A673 (cell line): ENCODE results near the gene SPPL3. TPM values are rescaled to one million over a fixed set of nuclear protein-coding genes. Genes with fewer than 3 reads are reported as not detected.
A peak's percentile ranks its signal among the peaks of the same experiment; 100 is the strongest.

ENCODE experiments used
- BruUV-seq: library from RNA; stranded (reverse); fragments of 400-500 nt; replicated peaks from 2 replicates; lab custom pipeline; 2021; lab: Mats Ljungman, UMichigan
- CTCF ChIA-PET: fragments of 300-600 bp; sonication (Branson Sonifier 250); formaldehyde crosslinking; loops from one replicate; lab custom pipeline; 2022; ENCODE audit warnings: antibody characterized with exemption; lab: Charles Lee
- POLR2A ChIA-PET: fragments of 300-600 bp; sonication (Branson Sonifier 250); formaldehyde crosslinking; loops from one replicate; lab custom pipeline; 2022; ENCODE audit warnings: antibody characterized with exemption; ENCODE audit not compliant: low non-redundant PET; lab: Charles Lee
- DNase-seq: peaks from one replicate; pipeline ENCODE4 v3.0.0-alpha.2; 2015; ENCODE audit warnings: low spot score
- H3K27ac ChIP-seq: fragments of 200-600 bp; sonication (generic); 2 replicates; pipeline ENCODE4 v1.5.1; 2016; ENCODE audit warnings: mixed run types, low read depth, mild to moderate bottlenecking, mixed read lengths, antibody characterized with exemption, low read length; ENCODE audit not compliant: poor library complexity, severe bottlenecking
- H3K27me3 ChIP-seq: fragments of 200-600 bp; sonication (generic); replicated peaks from 2 replicates; pipeline ENCODE4 v1.6.1; 2017; ENCODE audit warnings: mixed run types, low read depth, mild to moderate bottlenecking, mixed read lengths, antibody characterized with exemption, low read length; ENCODE audit not compliant: insufficient read depth, poor library complexity
- H3K36me3 ChIP-seq: fragments of 200-600 bp; sonication (generic); 2 replicates; pipeline ENCODE4 v1.6.1; 2016; ENCODE audit warnings: mixed run types, mild to moderate bottlenecking, mixed read lengths, antibody characterized with exemption, low read length; ENCODE audit not compliant: insufficient read depth, poor library complexity, severe bottlenecking
- H3K4me1 ChIP-seq: fragments of 200-600 bp; sonication (generic); 2 replicates; pipeline ENCODE4 v1.6.1; 2017; ENCODE audit warnings: mixed run types, mild to moderate bottlenecking, mixed read lengths, antibody characterized with exemption, low read length; ENCODE audit not compliant: insufficient read depth, poor library complexity, severe bottlenecking
- H3K4me3 ChIP-seq: fragments of 200-600 bp; sonication (generic); 2 replicates; pipeline ENCODE4 v1.5.1; 2016; ENCODE audit warnings: low read depth, mixed run types, mild to moderate bottlenecking, mixed read lengths, low read length; ENCODE audit not compliant: poor library complexity, severe bottlenecking
- H3K9me3 ChIP-seq: fragments of 200-600 bp; sonication (generic); 2 replicates; pipeline ENCODE4 v1.6.1; 2016; ENCODE audit warnings: mixed run types, low read depth, mild to moderate bottlenecking, mixed read lengths, antibody characterized with exemption, low read length; ENCODE audit not compliant: poor library complexity, severe bottlenecking
- CTCF ChIP-seq: fragments of 300-800, 200-600 bp; sonication (generic); conservative IDR thresholded peaks from 2 replicates; pipeline ENCODE4 v1.5.1; 2017; ENCODE audit warnings: low read depth, mild to moderate bottlenecking, antibody characterized with exemption, low read length, moderate library complexity, mixed read lengths
- EZH2 ChIP-seq: fragments of 200-600 bp; sonication (generic); IDR thresholded peaks from 2 replicates; pipeline ENCODE4 v1.6.1; 2017; ENCODE audit warnings: borderline replicate concordance, low read depth, mild to moderate bottlenecking, mixed read lengths, antibody characterized with exemption, low read length; ENCODE audit not compliant: poor library complexity, severe bottlenecking
- intact Hi-C: fragments of 100-400 bp; cut with micrococcal nuclease; formaldehyde crosslinking; loops from one replicate; pipeline ENCODE4 v1.10.0; 2022; ENCODE audit not compliant: unreplicated experiment
- total RNA-seq: library from RNA; stranded (reverse); gene quantifications from 2 replicates; pipeline ENCODE4 v1.2.3, GENCODE V29; 2021

The SPPL3 gene
- total RNA-seq, 1 experiment from 2014 or later: 46.9 TPM

DNA sequence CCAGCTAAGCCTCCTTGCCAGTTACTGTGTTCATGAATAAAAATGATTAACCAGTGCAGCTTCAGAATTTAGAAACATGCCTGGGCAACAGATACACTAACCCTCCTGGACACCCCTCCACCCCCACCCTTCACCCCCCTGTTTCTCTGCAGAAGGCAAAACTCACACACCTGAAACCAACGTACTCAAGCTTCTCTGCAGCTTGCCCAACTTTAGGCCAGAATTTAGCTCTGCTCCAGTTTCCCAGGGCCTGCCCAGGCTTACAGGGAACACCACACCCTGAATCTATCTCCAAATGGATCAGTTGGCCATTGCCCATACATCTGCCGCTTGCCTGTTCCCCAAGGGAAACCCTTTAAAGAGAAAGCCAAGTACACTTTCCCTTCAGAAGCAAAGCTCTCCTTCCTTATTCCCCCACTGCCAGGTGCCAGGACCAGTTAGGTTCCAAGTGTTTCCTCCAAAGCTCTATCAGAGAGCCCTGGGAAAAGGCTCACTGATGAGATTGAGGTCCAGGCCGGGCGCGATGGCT lies 1.8 kb upstream of the SPPL3 start:
- Histone ChIP-seq H3K4me1 (peaks cover 9% of the 10 kb centered on the region), H3K27ac (no peak overlapping the region), H3K4me3 (no peak overlapping the region), H3K9me3 (no peaks in the 10 kb centered on the region), H3K27me3 (no peaks in the 10 kb centered on the region), H3K36me3 (no peaks in the 10 kb centered on the region)
- intact Hi-C loops: no loop called here
- no peak for DNase-seq
- TF ChIP-seq EZH2 (no peak), CTCF (no peak)
- ChIA-PET POLR2A (no interaction called here), CTCF (no interaction called here)
- BruUV-seq: no TSS peak

GRCh38 chr12:120903412-120904196 lies 554 bp downstream of the SPPL3 start:
- ChIA-PET POLR2A (no interaction called here), CTCF (interaction anchor here (0.6 kb wide), 1 partner anchor 320 kb away, joined by 4 read pairs; no protein-coding TSS in a partner anchor)
- Histone ChIP-seq H3K9me3 (no peaks in the 10 kb centered on the region), H3K4me1 (peaks cover 9% of the 10 kb centered on the region), H3K36me3 (no peaks in the 10 kb centered on the region), H3K27ac (peak overlapping the region; percentile 90), H3K27me3 (no peaks in the 10 kb centered on the region), H3K4me3 (peak overlapping the region; percentile 99)
- TF ChIP-seq CTCF (no peak), EZH2 (no peak)
- no TSS peak for BruUV-seq
- intact Hi-C loops: no loop called here
- DNase-seq: peak; percentile 6

GRCh38 chr12:120902846-120903411 lies 1.2 kb downstream of the SPPL3 start:
- ChIA-PET CTCF (no interaction called here), POLR2A (no interaction called here)
- Histone ChIP-seq H3K9me3 (no peaks in the 10 kb centered on the region), H3K36me3 (no peaks in the 10 kb centered on the region), H3K27me3 (no peaks in the 10 kb centered on the region), H3K4me1 (peaks cover 9% of the 10 kb centered on the region), H3K4me3 (peak overlapping the region; percentile 99), H3K27ac (peak overlapping the region; percentile 90)
- intact Hi-C loops: no loop called here
- TF ChIP-seq CTCF: no peak
- TF ChIP-seq EZH2: no peak
- no peak for DNase-seq
- BruUV-seq: no TSS peak
